Heart right ventricle (tissue), 16 donors: ENCODE data around the gene OR2T11. TPM values are rescaled to one million over a fixed set of nuclear protein-coding genes. Genes with fewer than 3 reads are reported as not detected.
"Not testable (repeated sequence)": the region's sequence is repeated elsewhere in the genome, so short reads cannot be mapped to it uniquely, and the experiment has no call there.

Experiments
- ATAC-seq, 8 donors: fragments of 200-7000 bp; cut with Tn5 transposase; one replicate each; pipeline ENCODE4 v1.9.1; 2020; ENCODE audit warnings: mild to moderate bottlenecking in 8 of 8, moderate library complexity in 8 of 8, moderate number of reproducible peaks in 1 of 8
- DNase-seq, 2 donors: peaks; one replicate each; pipeline ENCODE4 v3.0.0-alpha.2; 2020
- H3K27ac ChIP-seq, 10 donors: fragments of 200-600 bp; sonication (generic) in 2 of 10; one replicate each; pipeline versions ENCODE4 v1.5.0 to v1.8.0; 2020 to 2022; ENCODE audit warnings: mild to moderate bottlenecking in 3 of 10
- H3K27me3 ChIP-seq, 7 donors: fragments of 200-600 bp; one replicate each; pipeline ENCODE4 v1.8.0; 2021 to 2022; ENCODE audit warnings: mild to moderate bottlenecking in 2 of 7
- H3K36me3 ChIP-seq, 9 donors: fragments of 200-600 bp; sonication (generic) in 1 of 9; one replicate each; pipeline versions ENCODE4 v1.5.0 to v1.8.0; 2020 to 2022; ENCODE audit warnings: mild to moderate bottlenecking in 2 of 9
- H3K4me1 ChIP-seq, 9 donors: fragments of 200-600 bp; sonication (generic) in 1 of 9; one replicate each; pipeline versions ENCODE4 v1.5.0 to v1.8.0; 2020 to 2022; ENCODE audit warnings: mild to moderate bottlenecking in 4 of 9
- H3K4me3 ChIP-seq, 10 donors: fragments of 200-600 bp; sonication (generic) in 2 of 10; one replicate each; pipeline versions ENCODE4 v1.5.0 to v1.8.0; 2020 to 2022; ENCODE audit warnings: mild to moderate bottlenecking in 7 of 10, moderate library complexity in 2 of 10
- H3K9me3 ChIP-seq, 11 donors: fragments of 200-600 bp in 10 of 11; sonication (generic) in 2 of 11; one replicate each; pipeline versions ENCODE4 v1.5.0 to v1.8.0; 2013 to 2022; ENCODE audit warnings: mild to moderate bottlenecking in 2 of 11, control low read depth in 1 of 11, moderate library complexity in 1 of 11
- WGBS, 2 donors: extraction: QIAGEN DNeasy Blood & Tissue Kit; methylation state at CpG; one replicate each; pipeline ENCODE4 v1.1.7; 2013; ENCODE audit warnings: inconsistent platforms in 1 of 2; 5-methylcytosine and 5-hydroxymethylcytosine counted together
- intact Hi-C, 10 donors: fragments of 100-400 bp; cut with DNase I; formaldehyde crosslinking; loops; one replicate each; pipeline versions ENCODE4 v1.11.1 to v1.14.2; 2022
- long read RNA-seq, 3 donors: library from polyadenylated mRNA; unstranded; transcript quantifications; one replicate each; pipeline ENCODE4 v2.0.0, GENCODE V29; 2020 to 2021
- polyA plus RNA-seq, 2 donors: library from polyadenylated mRNA; stranded (reverse); fragments of 200-250 nt; gene quantifications; one replicate each; pipeline ENCODE4 v1.2.3, GENCODE V29; 2013
- total RNA-seq, 10 donors: library from RNA; stranded (reverse); fragmentation: NEBNext Ultra II Directional in 3 of 10; extraction: Animal tissue kit (Norgen Biotek cat#: 25700) in 3 of 10; gene quantifications; one replicate each; pipeline versions ENCODE4 v1.2.1 to v1.2.4, GENCODE V29; 2021 to 2023
- TF ChIP-seq, protein P1 (sequence below), 9 donors: fragments of 200-600 bp; sonication (generic) in 2 of 9; IDR thresholded peaks; one replicate each; pipeline versions ENCODE4 v1.5.0 to v1.8.0; 2021 to 2022; ENCODE audit warnings: antibody characterized with exemption in 9 of 9, mild to moderate bottlenecking in 5 of 9, moderate library complexity in 1 of 9
- donor health status: Arrhythmogenic right ventricular cardiomyopathy.
- donor health status: ischemic (EF 13 %, LVEDD 7.1; RV severe dilation, severe dysfunction).
- donor health status: healthy with polysubstance abuse.
- donor health status: DM: no; HTN: yes; CAD: no.
- donor health status: DM: no; HTN: no; CAD: no.
- donor health status: ischemic (EF 25% LVEDD 6.9; RV normal size, moderate dysfunction).
- donor health status: ischemic (EF 25% LVEDD 5.7; RV mildly dilated, moderate dysfunction).
- donor health status: healthy.
- donor health status: DM: yes; HTN: yes; CAD: no.
- donor health status: Ischemic cardiomyopathy.
- donor health status: ischemic (EF 35%, LVEDD 5.7; RV mildly dilated, moderate dysfunction).
- donor health status: nonischemic (EF 11% LVEDD 7.7; RV severe dilation, severe dysfunction).
- donor health status: DM: yes; HTN: yes; CAD: no.
- donor health status: PGD.
- donor health status: ischemic (EF 29% LVEDD 5.4; RV normal size, mild dysfunction).
- donor health status: nonischemic (EF 23%, LVEDD 6.1; RV moderate dilation, normal function).

Gene OR2T11, protein sequence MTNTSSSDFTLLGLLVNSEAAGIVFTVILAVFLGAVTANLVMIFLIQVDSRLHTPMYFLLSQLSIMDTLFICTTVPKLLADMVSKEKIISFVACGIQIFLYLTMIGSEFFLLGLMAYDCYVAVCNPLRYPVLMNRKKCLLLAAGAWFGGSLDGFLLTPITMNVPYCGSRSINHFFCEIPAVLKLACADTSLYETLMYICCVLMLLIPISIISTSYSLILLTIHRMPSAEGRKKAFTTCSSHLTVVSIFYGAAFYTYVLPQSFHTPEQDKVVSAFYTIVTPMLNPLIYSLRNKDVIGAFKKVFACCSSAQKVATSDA
- total RNA-seq (not detected), polyA plus RNA-seq (not detected)
- long read RNA-seq, donor 1 = 0 reads
- long read RNA-seq, donor 2 = 0 reads
- long read RNA-seq, donor 3 = 0 reads

DNA sequence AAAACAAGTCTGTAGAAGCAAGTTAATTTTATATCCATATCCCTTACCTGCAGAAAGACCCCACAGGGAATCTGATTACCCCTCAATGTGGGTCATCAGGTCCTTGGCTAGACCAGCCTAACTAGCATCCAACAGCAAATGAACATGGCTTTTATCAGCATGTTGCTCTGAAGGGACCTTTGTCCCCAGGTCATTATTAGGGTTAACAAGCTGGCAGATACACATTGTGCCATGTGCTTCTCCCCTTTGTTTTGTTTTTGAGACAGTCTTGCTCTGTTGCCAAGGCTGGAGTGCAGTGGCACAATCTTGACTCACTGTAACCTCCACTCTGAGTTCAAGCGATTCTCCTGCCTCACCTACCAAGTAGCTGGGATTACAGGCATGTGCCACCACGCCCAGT is at the start of gene OR2T11:
OR2T11 (minus strand) TSS at position 101 of the 400 bp plus-strand sequence. CDS start 7,963 bp downstream, outside the sequence.
- intact Hi-C loops, H3K27ac ChIP-seq, H3K27me3 ChIP-seq, H3K36me3 ChIP-seq, ATAC-seq, H3K9me3 ChIP-seq, H3K4me1 ChIP-seq, H3K4me3 ChIP-seq, DNase-seq: not testable (repeated sequence)
- WGBS, 2 donors = no CpG with 5 or more reads among the region's 2 CpGs

DNA sequence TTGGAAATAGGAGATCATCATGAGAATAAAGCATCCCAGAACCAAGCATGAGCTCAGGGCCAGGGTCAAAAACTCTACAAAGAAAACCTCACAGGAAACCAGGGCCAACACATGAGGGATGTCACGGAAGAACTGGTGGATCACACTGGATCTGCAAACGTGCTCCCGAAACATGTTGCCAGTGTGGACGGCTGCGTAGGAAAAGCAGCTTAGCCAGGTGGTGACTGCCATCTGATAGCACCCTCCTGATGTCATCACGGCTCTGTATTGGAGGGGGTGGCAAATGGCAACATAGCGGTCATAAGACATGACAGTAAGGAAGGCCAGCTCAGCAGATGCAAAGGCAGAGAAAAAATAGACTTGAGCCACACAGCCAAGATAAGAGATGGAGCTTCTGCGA is 46.8 kb upstream of the OR2T11 start:
- intact Hi-C loops = no loop called here
- no peaks in the 10 kb centered on the region for H3K4me1 ChIP-seq
- DNase-seq (no peak), ATAC-seq (no peak)
- 84 to 89% methylated on average over 8 of the region's 8 CpGs for WGBS, 2 donors
- H3K27me3 ChIP-seq = peaks cover 0 to 24% (median 5%) of the 10 kb centered on the region in 7 donors
- H3K36me3 ChIP-seq = no peaks in the 10 kb centered on the region
- TF ChIP-seq, protein P1, sequence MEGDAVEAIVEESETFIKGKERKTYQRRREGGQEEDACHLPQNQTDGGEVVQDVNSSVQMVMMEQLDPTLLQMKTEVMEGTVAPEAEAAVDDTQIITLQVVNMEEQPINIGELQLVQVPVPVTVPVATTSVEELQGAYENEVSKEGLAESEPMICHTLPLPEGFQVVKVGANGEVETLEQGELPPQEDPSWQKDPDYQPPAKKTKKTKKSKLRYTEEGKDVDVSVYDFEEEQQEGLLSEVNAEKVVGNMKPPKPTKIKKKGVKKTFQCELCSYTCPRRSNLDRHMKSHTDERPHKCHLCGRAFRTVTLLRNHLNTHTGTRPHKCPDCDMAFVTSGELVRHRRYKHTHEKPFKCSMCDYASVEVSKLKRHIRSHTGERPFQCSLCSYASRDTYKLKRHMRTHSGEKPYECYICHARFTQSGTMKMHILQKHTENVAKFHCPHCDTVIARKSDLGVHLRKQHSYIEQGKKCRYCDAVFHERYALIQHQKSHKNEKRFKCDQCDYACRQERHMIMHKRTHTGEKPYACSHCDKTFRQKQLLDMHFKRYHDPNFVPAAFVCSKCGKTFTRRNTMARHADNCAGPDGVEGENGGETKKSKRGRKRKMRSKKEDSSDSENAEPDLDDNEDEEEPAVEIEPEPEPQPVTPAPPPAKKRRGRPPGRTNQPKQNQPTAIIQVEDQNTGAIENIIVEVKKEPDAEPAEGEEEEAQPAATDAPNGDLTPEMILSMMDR (IDR thresholded peaks at IDR 0.05) = no peak
- no peaks in the 10 kb centered on the region for H3K9me3 ChIP-seq
- H3K27ac ChIP-seq = no peak overlapping the region
- H3K4me3 ChIP-seq = no peak overlapping the region

DNA sequence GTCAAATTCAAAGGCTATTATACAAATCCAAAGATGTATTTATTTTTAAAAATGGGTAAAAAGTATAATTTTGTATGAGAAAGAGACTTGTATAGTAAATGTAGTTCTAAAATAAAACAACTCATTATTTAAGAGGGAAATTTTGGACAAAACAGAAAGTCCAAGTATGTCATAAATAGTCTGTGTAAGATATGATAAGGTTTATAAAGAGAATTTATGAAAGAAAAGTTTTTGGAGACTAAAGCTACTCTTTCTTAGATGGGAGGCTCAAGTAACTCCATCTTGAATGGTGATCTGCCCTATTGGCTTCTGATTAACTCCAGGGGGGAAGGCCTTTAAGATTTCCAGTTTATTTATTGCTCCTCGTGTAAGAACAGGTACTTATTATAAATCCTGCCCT is 35.1 kb upstream of the OR2T11 start:
- intact Hi-C loops = no loop called here
- 52 to 72% methylated on average over 1 of the region's 1 CpG for WGBS, 2 donors
- DNase-seq = no peak
- TF ChIP-seq, protein P1 (IDR thresholded peaks at IDR 0.05) = no peak
- H3K36me3 ChIP-seq = no peaks in the 10 kb centered on the region
- H3K4me1 ChIP-seq = no peaks in the 10 kb centered on the region
- peaks cover 0 to 4% (median 0%) of the 10 kb centered on the region in 7 donors for H3K27me3 ChIP-seq
- no peak overlapping the region for H3K27ac ChIP-seq
- no peak for ATAC-seq
- H3K4me3 ChIP-seq = no peak overlapping the region
- peaks cover 0 to 23% (median 4%) of the 10 kb centered on the region in 11 donors for H3K9me3 ChIP-seq

DNA sequence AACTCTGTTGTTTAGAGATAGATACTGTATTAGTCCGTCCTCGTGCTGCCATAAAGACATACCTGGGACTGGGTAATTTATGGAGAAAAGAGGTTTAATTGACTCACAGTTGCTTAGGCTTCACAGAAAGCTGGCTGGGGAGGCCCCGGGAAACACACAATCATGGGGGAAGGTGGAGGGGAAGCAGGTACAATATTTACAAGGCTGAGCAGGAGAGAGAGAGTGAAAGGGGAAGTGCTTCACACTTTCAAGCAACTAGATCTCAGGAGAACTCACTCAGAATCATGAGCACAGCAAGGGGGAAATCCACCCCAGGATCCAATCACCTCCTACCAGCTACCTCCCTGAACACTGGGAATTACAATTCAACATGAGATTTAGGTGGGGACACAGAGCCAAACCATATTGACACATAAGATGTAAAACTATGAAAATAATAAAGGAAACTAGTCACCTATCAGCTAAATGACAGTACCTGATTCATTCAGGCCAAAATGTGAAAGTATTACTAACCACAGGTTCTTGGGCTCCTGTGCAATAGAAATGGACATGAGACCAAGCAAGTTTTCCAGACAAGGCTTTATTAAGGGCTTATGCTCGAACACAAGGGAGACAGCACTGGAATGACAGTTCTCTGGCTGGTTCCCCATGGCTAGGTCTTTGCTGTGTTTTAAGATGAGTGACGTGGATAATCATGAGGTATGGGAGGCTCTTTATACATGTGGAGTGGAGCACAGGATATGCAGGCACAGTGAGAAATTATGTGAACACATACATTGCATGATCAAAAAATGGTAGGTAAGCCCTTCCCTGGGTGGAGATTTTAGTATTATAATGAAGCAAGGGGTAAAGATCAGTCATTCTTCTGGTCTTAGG is 28.8 kb upstream of the OR2T11 start:
- DNase-seq = not testable (repeated sequence)
- 64 to 66% methylated on average over 5 of the region's 5 CpGs for WGBS, 2 donors

DNA sequence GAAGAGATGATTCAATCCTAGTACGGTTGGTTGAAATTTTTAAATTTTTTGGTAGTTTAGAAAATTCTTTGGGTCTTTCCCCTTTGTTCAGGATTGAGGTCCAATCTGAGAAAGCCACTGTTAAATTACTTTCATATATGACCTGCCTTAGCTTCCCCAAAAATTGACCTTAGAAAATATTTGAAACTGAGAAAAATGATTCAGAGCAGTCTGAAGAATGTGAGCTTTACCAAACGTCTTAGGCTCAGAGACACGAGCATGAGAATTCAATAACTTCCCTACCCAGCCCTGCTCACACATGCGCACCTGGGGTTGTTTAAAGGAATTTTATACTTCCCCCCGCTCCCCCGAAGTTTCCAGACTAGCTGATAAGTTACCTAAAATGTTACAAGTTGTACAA is 21.9 kb upstream of the OR2T11 start:
- H3K27me3 ChIP-seq, H3K4me1 ChIP-seq, H3K27ac ChIP-seq, intact Hi-C loops, H3K9me3 ChIP-seq, DNase-seq, H3K4me3 ChIP-seq, ATAC-seq, H3K36me3 ChIP-seq: not testable (repeated sequence)
- WGBS, 2 donors = 80 to 88% methylated on average over 4 to 5 of the region's 6 CpGs

More for the DNA sequence above, 28.8 kb upstream of the OR2T11 start:
- H3K36me3 ChIP-seq, H3K9me3 ChIP-seq, H3K27ac ChIP-seq, H3K4me3 ChIP-seq, H3K27me3 ChIP-seq, intact Hi-C loops, H3K4me1 ChIP-seq, ATAC-seq: not testable (repeated sequence)

DNA sequence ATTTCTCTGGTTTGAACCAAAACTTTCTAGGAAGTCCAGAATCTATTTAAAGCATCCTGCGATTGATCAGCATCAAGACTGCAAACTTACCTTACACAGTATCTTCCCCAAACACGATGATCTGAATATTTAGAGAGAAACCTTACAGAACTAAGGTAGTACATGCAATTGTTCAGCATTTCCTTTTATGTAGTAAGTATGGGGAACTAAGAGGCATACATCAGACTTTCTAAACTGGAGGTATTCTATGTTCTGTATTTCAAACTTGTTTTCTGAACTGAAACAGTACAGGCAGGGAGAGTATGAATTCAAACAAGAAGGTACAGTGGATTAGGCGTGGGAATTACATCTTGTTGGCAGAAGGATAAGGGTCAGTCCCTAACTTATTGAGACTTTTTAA is 20.5 kb upstream of the OR2T11 start, which contains the start of gene OR2T27:
OR2T27 (minus strand) TSS at position 175 of the 400 bp plus-strand sequence. CDS start 4,644 bp downstream, outside the sequence.
- H3K36me3 ChIP-seq, intact Hi-C loops, H3K4me3 ChIP-seq, H3K27ac ChIP-seq, H3K4me1 ChIP-seq, H3K9me3 ChIP-seq, ATAC-seq, DNase-seq, H3K27me3 ChIP-seq: not testable (repeated sequence)
- 59% methylated on average over 2 of the region's 3 CpGs; no CpG with 5 or more reads in 1 of the 2 donors for WGBS, 2 donors

DNA sequence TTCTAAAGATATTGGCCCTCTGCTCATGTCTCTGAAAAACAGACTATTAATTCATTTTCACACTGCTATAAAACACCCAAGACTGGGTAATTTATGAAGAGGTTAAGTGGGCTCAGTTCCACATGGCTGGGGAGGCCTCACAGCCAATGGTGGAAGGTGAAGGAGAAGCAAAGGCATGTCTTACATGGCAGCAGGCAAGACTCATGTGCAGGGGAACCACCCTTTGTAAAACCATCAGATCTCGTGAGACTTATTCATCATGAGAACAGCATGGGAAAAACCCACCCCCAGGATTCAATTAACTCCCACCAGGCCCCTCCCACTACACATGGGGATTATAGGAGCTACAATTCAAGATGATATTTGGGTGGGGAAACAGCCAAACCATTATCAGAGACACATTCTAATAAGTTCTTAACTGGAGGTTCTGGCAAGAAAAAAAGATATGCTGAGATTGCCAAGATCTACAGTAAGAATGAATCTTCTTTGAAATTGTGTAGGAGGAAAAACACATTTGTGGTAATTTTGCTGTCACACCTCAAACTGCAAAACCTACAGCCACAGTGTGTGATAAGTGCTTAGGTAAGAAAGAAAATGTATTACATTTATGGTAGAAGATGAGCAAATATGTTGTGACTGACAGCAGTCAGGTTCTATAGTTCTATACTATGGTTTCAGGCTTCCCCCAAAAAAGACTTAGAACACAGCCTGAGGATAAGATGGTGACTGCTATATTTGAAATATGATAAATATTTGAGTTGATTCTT is 14.1 kb upstream of the OR2T11 start:
- H3K27ac ChIP-seq, intact Hi-C loops, H3K4me1 ChIP-seq, ATAC-seq, H3K4me3 ChIP-seq, DNase-seq, H3K27me3 ChIP-seq, H3K9me3 ChIP-seq, H3K36me3 ChIP-seq: not testable (repeated sequence)
- no CpG with 5 or more reads among the region's 1 CpG for WGBS, 2 donors

DNA sequence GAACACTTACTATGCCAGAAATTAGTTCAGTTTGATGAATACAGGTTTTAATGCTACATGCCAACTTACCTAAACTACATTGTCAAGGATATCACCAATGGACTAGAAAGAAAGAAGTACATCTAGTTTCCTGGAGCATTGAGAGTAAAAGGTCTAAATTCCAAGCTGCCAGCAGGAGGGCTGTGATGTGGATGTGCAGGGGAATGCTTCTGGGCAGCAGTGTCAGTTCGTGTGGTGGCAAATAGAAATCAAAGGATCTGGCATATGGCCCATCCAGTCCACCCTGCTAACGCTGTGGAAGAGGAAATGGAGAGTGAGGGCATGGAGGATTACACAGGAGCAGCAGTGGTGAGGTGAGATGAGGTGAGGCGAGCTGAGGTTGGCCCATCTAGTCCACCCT is 10.3 kb upstream of the OR2T11 start, which contains the start of gene OR2T35:
OR2T35 (minus strand) TSS at position 101 of the 400 bp plus-strand sequence. CDS start 6,020 bp downstream, outside the sequence.
- H3K27ac ChIP-seq, H3K36me3 ChIP-seq, H3K9me3 ChIP-seq, H3K4me1 ChIP-seq, ATAC-seq, intact Hi-C loops, H3K4me3 ChIP-seq, DNase-seq, H3K27me3 ChIP-seq: not testable (repeated sequence)
- 52% methylated on average over 2 of the region's 3 CpGs; no CpG with 5 or more reads in 1 of the 2 donors for WGBS, 2 donors
